ENCODE results near the gene CYBC1. TPM values are rescaled to one million over a fixed set of nuclear protein-coding genes. Genes with fewer than 3 reads are reported as not detected.

Gene CYBC1
- total and polyA plus RNA-seq, 4 donors: 23.2 to 45.6 (median 34.9) TPM

DNA sequence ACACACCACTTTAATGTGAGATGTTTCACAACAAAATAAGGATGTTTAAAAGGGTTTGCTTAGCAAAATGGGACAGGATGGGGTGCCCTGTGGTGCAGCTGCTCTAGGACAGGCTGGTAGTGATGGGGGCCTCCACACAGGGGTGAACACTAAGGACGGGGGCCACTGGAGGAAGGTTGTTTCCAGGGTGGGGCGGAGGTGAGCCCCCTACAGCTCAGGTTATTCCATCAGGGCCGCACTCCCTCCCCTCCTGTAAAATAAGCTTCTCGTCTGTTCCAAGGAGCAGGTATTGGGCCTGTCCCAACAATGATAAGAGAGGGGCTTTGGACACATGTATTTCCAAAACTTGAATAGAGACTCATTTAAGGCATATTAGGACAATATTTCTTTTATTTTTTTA, 34.3 kb downstream of the CYBC1 start:
- H3K4me1 ChIP-seq (ENCODE audit: control insufficient read depth in 4 of 4, insufficient read depth in 4 of 4, low read length in 3 of 4): peaks cover 2 to 36% (median 27%) of the 10 kb centered on the region in 4 donors
- no peaks in the 10 kb centered on the region for H3K27me3 ChIP-seq (ENCODE audit: control insufficient read depth in 4 of 4, insufficient read depth in 4 of 4, low read length in 3 of 4)
- no peak overlapping the region for H3K27ac ChIP-seq (ENCODE audit: low read depth in 1 of 2, low read length in 2 of 2)
- WGBS: 97% methylated on average over 4 of the region's 4 CpGs
- no peak overlapping the region for H3K4me3 ChIP-seq (ENCODE audit: low read depth in 1 of 3, low read length in 3 of 3)
- TF ChIP-seq ATF3 (IDR thresholded peaks at IDR 0.05): no peak
- no peak for TF ChIP-seq GABPA (IDR thresholded peaks at IDR 0.05 in 1 of 2, conservative IDR thresholded peaks at IDR 0.05 in 1 of 2)
- TF ChIP-seq JUND (IDR thresholded peaks at IDR 0.05): no peak
- no peak for TF ChIP-seq REST (IDR thresholded peaks at IDR 0.05)
- no peak for TF ChIP-seq RAD21 (IDR thresholded peaks at IDR 0.05)
- no peak for TF ChIP-seq CTCF (IDR thresholded peaks at IDR 0.05; ENCODE audit: low read depth, low read length, missing input control)
- no peak for TF ChIP-seq NR2F2 (IDR thresholded peaks at IDR 0.05)
- no peak for TF ChIP-seq MAX (IDR thresholded peaks at IDR 0.05)
- TF ChIP-seq RXRA (IDR thresholded peaks at IDR 0.05): no peak
- no peak for TF ChIP-seq FOXA1 (IDR thresholded peaks at IDR 0.05)
- TF ChIP-seq EGR1 (IDR thresholded peaks at IDR 0.05; ENCODE audit: low read depth in 2 of 2): no peak
- H3K36me3 ChIP-seq (ENCODE audit: control insufficient read depth in 4 of 4, insufficient read depth in 3 of 4, low read depth in 1 of 4, low read length in 3 of 4): peaks cover 0 to 2% (median 0%) of the 10 kb centered on the region in 4 donors
- no peak for DNase-seq (ENCODE audit: low spot score)
- no peak overlapping the region for H3K9ac ChIP-seq (ENCODE audit: low read depth in 1 of 2, low read length in 2 of 2)
- H3K9me3 ChIP-seq (ENCODE audit: control insufficient read depth in 4 of 4, low read length in 3 of 4): no peaks in the 10 kb centered on the region

DNA sequence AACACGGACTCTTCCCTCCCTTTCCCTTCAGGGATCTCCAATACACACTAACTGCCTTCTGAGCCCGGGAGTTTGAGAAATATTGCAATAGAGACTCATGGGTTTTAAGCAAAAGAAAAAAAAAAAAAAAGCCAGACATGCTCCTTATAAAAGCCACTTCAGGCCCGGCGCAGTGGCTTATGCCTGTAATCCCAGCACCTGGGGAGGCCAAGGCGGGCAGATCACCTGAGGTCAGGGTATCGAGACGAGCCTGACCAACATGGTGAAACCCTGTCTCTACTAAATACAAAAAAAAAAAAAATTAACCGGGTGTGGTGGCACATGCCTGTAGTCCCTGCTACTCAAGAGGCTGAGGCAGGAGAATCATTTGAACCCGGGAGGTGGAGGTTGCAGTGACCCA, 34.8 kb downstream of the CYBC1 start:
- DNase-seq (ENCODE audit: low spot score): no peak
- Histone ChIP-seq H3K4me1 (ENCODE audit: control insufficient read depth in 4 of 4, insufficient read depth in 4 of 4, low read length in 3 of 4) (peaks cover 2 to 36% (median 27%) of the 10 kb centered on the region in 4 donors), H3K36me3 (ENCODE audit: control insufficient read depth in 4 of 4, insufficient read depth in 3 of 4, low read depth in 1 of 4, low read length in 3 of 4) (no peaks in the 10 kb centered on the region), H3K9ac (ENCODE audit: low read depth in 1 of 2, low read length in 2 of 2) (no peak overlapping the region), H3K27ac (ENCODE audit: low read depth in 1 of 2, low read length in 2 of 2) (no peak overlapping the region), H3K27me3 (ENCODE audit: control insufficient read depth in 4 of 4, insufficient read depth in 4 of 4, low read length in 3 of 4) (no peaks in the 10 kb centered on the region), H3K4me3 (ENCODE audit: low read depth in 1 of 3, low read length in 3 of 3) (no peak overlapping the region), H3K9me3 (ENCODE audit: control insufficient read depth in 4 of 4, low read length in 3 of 4) (no peaks in the 10 kb centered on the region)
- WGBS: 95% methylated on average over 9 of the region's 9 CpGs
- no peak for TF ChIP-seq TAF1 (conservative IDR thresholded peaks at IDR 0.05)
- TF ChIP-seq HNF4A (conservative IDR thresholded peaks at IDR 0.05): no peak
- TF ChIP-seq GABPA (IDR thresholded peaks at IDR 0.05 in 1 of 2, conservative IDR thresholded peaks at IDR 0.05 in 1 of 2): no peak
- TF ChIP-seq EGR1 (IDR thresholded peaks at IDR 0.05; ENCODE audit: low read depth in 2 of 2): no peak
- no peak for TF ChIP-seq SP1 (IDR thresholded peaks at IDR 0.05)
- TF ChIP-seq CTCF (IDR thresholded peaks at IDR 0.05; ENCODE audit: low read depth, low read length, missing input control): no peak
- TF ChIP-seq REST (IDR thresholded peaks at IDR 0.05): no peak
- TF ChIP-seq ATF3 (IDR thresholded peaks at IDR 0.05): no peak
- no peak for TF ChIP-seq MAX (IDR thresholded peaks at IDR 0.05)
- TF ChIP-seq, protein P1, sequence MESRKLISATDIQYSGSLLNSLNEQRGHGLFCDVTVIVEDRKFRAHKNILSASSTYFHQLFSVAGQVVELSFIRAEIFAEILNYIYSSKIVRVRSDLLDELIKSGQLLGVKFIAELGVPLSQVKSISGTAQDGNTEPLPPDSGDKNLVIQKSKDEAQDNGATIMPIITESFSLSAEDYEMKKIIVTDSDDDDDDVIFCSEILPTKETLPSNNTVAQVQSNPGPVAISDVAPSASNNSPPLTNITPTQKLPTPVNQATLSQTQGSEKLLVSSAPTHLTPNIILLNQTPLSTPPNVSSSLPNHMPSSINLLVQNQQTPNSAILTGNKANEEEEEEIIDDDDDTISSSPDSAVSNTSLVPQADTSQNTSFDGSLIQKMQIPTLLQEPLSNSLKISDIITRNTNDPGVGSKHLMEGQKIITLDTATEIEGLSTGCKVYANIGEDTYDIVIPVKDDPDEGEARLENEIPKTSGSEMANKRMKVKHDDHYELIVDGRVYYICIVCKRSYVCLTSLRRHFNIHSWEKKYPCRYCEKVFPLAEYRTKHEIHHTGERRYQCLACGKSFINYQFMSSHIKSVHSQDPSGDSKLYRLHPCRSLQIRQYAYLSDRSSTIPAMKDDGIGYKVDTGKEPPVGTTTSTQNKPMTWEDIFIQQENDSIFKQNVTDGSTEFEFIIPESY (IDR thresholded peaks at IDR 0.05): no peak

Data from liver (tissue), 9 donors.